ENCODE data around the gene SORCS2.
"Not testable (repeated sequence)": the region's sequence is repeated elsewhere in the genome, so short reads cannot be mapped to it uniquely, and the experiment has no call there.

Gene SORCS2

DNA sequence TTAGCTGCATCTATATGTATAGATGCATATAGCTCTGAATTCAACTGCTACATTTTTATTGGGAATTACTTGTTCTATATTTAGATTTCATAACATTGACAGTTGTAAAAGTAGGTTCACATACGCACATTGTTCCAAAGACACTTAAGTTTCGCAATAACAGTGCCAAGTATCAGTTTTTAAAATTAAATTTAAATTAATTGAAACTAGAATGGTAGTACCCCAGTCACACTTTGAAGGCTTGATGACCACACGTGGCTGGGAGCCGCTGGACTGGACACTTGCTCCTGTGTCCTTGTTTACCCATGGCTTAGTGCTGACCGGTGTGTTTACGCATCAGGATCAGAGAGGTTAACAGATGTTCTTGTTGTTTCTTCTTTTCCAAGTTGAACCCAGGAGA is 383.1 kb downstream of the SORCS2 start:
- DNase-seq, result no peak

DNA sequence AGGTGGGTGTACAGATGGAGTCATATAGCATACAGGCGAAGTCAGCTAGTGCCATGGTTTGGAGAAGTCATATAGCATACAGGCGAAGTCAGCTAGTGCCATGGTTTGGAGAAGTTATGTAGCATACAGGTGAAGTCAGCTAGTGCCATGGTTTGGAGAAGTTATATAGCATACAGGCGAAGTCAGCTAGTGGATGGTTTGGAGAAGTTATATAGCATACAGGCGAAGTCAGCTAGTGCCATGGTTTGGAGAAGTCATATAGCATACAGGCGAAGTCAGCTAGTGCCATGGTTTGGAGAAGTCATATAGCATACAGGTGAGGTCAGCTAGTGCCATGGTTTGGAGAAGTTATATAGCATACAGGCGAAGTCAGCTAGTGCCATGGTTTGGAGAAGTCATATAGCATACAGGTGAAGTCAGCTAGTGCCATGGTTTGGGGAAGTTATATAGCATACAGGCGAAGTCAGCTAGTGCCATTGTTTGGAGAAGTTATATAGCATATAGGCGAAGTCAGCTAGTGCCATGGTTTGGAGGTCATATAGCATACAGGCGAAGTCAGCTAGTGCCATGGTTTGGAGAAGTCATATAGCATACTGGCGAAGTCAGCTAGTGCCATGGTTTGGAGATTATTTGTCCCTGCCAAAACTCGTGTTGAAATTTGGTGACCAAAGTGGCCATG is 385.2 kb downstream of the SORCS2 start:
- DNase-seq, result not testable (repeated sequence)

GRCh38 chr4:7581477-7581876 is 389.1 kb downstream of the SORCS2 start:
- no peak for DNase-seq

DNA sequence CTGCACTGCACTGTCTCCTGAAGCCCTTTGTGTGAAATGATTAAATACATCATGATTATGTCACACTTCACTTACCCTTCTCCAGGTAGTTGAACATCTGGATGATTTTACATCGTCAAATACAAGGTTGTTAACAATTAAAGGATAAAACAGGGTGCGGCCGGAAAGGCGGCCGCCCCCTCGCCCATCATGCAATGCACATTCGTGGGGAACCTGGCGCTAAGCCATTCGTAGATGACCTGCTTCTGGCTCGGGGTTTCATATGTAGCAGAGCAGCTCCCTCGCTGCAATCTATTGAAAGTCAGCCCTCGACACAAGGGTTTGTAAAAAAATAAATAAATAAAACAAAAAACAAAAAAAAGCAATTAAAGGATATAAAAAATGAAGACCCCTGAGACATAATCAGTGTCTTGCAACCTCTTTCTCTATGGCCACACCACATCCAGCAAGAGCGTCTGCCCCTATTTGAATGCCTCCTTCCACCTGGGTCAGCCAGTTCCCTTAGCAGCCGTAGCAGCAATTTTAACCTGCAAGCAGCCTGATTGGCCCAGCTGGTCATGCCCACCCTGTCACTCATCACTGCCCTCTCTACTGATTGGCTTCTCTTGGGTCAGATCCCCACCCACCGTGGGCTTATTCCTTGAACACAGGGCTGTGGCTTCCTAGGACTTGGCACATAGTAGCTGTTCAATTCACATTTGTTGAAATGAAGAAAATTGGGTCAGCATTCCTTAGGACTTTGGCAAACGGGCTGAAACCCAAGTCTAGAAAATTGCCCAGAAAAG is 390.2 kb downstream of the SORCS2 start:
- no peak for DNase-seq

GRCh38 chr4:7584098-7584497 is 391.8 kb downstream of the SORCS2 start:
- no peak for DNase-seq

GRCh38 chr4:7584606-7585159 is 392.3 kb downstream of the SORCS2 start:
- DNase-seq, result no peak

GRCh38 chr4:7585768-7586167 is 393.4 kb downstream of the SORCS2 start:
- no peak for DNase-seq

GRCh38 chr4:7587433-7588405 is 395.4 kb downstream of the SORCS2 start:
- DNase-seq, result no peak

DNA sequence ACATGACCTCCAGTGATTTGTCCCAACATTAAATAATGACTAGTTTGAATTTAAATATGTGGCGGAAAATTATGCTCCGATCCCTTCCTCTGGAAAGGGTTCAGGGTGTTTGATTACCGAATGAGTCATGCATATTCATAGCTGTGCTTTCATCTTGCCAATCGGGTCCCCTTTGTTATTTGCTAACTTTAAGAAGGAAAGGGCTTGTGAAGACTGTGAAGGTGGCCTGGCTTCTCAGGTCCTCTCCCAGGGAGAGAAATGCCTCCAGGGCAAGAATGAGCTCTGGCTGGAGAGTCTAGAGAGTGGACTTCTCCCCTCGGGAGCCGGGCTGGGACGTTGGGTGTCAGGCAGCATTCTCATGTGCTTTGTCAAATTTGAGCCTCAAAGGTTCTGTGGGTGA is 397.9 kb downstream of the SORCS2 start:
- DNase-seq, result no peak

GRCh38 chr4:7590899-7591298 is 398.6 kb downstream of the SORCS2 start:
- DNase-seq, result no peak

- no peak for DNase-seq
Measured at GRCh38 chr4:7591409-7592053, 399.2 kb downstream of the SORCS2 start.

DNA sequence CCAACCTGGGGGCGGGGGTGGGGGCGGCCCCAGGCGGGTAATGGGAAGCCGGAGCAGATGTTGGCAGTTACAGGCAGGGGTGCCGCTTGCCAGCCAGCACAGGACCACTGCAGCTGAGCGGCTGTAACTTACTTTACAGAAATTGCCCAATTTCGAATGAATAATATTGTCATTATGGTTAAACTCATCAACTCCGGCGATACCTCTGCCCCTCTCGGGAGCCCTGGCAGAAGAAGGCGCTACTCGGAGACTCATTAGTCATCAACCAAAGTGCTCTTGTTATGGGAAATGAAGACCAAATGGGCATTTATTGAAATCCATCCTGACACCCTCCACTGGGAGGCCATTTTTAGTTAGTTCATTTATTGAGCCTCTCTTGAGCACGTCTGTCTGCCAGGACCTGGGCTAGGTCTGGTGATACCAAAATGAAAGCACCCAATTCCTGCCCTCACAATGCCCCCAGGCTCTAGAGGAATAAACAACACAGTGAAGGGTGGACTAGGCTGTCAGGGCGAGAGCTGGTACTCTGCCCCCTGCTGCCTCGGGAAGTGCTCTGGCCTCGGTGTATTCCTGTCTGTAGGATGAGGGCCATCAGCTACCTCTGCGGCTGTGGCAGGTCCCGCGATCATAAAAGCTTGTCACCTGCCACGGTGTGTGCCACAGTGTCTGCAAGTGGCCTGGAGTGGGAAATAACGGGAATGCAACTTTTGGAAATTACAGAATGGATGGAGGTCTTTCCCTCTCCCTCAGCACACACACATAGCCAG is 401.5 kb downstream of the SORCS2 start:
- DNase-seq, result no peak

GRCh38 chr4:7595934-7596461 is 403.7 kb downstream of the SORCS2 start:
- no peak for DNase-seq

GRCh38 chr4:7596918-7597606 is 404.7 kb downstream of the SORCS2 start:
- DNase-seq, result no peak

GRCh38 chr4:7598939-7599790 is 406.8 kb downstream of the SORCS2 start:
- DNase-seq, result no peak

GRCh38 chr4:7600247-7600646 is 407.9 kb downstream of the SORCS2 start:
- no peak for DNase-seq

GRCh38 chr4:7602166-7602565 is 409.8 kb downstream of the SORCS2 start:
- not testable (repeated sequence) for DNase-seq

GRCh38 chr4:7607156-7607910 is 415.0 kb downstream of the SORCS2 start:
- DNase-seq, result no peak

DNA sequence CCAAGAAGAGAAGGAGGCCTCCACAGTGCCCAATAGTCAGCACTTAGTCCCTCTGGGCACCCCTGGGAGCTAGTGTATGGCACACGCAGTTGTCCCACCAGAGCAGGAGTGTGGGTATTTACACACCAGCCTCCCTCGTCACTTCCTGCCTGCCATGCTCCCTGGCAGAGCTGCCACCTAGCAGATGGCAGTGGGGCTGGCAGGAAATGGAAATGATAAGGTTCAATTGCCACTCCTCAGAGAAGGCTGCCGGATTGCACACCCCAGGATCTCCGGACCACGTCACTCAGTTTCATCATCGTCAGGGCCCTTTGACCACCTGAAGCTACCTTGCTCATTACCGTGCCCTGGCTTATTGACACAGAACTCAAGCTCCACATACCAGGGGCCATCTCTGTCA is 415.7 kb downstream of the SORCS2 start:
- no peak for DNase-seq

Measured in NK-92 treated with Interleukin-12 subunit alpha and Interleukin-12 subunit beta, amount 100 ng/mL, for 24 hours (cell line).